HG03354 (cell line): Measurements from ENCODE around the gene GGCX.
"Not testable (repeated sequence)": the region's sequence is repeated elsewhere in the genome, so short reads cannot be mapped to it uniquely, and the experiment has no call there.

Source experiments
- ATAC-seq: cut with Tn5 transposase; IDR thresholded peaks from one replicate; pipeline ENCODE4 v1.9.1; 2021; ENCODE audit warnings: mild to moderate bottlenecking; ENCODE audit not compliant: unreplicated experiment, poor library complexity, severe bottlenecking

The GGCX gene

DNA sequence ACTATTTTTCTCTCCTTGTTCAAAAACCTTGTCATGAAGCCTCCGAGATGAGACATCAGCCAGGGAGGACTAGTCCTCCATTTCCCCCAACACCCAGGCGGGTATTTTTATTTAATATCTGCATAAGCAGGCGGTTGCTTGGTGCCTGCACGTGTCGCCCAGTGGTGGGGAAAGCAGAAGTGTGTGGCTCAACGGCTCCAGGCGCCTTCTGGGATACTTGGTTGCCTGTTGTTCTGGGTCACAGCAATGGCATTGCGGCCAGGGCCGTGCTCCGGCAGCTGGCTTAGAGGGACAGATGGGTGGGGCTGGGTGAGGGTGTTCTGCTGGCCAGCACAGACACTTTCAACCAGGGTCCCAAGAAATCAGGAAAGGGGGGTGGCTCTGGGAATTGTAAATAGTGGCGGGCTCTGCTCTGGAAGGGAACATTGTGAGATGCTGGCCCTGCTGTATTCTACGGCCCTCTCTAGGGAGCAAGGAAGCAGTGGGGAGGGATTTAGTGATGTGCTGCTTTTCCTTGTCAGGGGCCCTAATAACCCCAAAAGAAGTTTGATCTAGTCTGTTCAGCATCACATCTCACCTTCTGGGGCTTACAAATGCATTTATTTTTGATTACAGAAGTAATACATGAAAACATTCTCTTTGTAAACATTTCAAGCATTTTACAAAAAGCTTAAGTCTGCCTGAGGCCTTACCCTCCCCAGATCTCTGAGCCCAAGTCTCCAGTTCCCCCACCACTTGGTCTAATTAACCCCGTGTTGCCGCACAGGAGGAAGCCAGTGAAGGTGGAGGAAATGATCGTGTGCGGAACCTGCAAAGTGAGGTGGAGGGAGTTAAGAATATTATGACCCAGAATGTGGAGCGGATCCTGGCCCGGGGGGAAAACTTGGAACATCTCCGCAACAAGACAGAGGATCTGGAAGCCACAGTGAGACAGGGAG, 17.2 kb upstream of the GGCX start:
- peak; percentile 59 for ATAC-seq

DNA sequence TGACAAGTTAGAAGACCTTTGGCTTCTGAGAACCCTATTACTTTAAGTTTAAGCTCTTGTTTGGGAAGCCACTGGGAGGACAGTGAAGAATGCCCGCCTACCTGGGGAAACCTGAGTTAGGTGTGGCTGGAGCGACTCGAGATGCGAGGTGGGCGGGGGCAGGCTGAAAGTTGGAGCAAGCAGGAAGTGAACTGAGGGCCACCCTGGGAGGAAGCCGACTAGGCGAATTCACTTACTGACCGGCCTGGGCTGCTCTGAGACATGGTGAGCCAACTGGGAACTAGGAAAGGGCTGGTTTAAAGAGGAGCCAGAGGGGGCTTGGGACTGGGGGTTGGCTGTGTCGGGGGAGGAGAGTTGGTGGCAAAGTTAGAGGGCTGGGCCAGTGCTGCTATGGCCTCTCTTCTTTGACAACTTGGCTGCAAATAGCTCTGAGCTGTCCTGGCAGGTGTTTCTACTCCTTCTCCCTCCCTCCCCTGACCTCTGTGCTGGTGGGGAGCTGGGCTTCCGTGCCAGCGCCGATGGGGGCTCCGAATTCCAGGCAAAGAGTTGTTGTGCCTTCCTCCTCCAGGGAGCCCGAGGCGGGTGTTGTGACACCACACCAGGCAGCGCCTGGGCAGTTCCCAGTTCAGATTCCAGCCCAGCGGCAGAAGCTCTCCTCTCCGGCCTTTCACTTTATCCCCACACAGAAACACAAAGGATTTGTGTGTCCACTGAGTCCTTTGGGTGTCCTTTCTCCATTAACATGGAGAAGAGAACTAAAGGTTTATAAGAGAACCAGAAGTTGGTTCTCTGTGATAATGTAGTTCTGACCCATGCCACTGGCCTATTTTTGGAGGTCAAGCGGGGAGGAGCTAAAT, 16.3 kb upstream of the GGCX start, which contains the start of gene VAMP8:
Gene VAMP8 (plus strand): TSS at position 201 of the 857 bp plus-strand sequence. CDS start 61 bp downstream, at position 262.
- ATAC-seq = peak; percentile 65

DNA sequence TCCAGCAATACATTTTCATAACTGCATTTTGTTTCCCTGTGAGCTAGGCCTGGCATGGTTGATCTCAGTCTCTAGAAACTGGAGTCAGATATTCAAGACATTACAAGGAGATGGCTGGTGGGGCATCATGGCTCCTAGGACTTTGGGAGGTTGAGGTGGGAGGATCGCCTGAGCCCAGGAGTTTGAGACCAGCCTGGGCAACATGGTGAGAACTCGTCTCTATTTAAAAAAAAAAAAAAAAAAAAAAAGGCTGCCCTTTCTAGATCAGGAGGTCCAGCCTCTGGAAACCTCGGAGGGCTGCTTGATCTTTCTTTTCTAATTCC, 15.7 kb upstream of the GGCX start:
- ATAC-seq = no peak

DNA sequence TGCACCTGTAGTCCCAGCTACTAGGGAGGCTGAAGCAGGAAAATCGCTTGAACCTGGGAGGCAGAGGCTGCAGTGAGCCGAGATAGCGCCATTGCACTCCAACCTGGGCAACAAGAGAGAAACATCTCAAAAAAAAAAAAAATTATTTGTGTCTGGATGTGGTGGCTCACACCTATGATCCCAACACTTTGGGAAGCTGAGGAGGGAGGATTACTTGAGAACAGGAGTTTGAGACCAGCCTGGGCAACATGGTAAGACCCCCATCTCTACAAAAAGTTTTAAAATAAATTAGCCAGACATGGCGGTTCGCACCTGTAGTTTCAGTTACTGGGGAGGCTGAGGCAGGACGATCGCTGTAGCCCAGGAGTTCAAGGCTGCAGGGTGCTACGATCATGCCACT, 14.4 kb upstream of the GGCX start:
- ATAC-seq = no peak

DNA sequence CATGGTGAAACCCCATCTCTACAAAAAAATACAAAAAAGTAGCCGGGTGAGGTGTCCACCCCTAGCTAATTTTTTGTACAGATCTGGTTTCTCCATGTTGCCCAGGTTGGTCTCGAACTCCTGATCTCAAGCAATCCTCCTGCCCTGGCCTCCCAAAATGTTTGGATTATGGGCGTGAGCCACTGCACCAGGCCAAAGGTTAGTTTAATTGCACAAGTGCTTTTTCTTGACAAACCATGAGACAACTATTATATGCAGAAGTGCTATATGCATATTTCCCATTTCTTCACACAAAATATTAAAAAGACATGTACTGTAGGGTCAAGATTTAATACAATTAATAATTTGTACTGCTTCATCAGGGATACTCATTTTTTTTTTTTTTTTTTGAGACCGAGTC, 5.0 kb upstream of the GGCX start:
- ATAC-seq = no peak

DNA sequence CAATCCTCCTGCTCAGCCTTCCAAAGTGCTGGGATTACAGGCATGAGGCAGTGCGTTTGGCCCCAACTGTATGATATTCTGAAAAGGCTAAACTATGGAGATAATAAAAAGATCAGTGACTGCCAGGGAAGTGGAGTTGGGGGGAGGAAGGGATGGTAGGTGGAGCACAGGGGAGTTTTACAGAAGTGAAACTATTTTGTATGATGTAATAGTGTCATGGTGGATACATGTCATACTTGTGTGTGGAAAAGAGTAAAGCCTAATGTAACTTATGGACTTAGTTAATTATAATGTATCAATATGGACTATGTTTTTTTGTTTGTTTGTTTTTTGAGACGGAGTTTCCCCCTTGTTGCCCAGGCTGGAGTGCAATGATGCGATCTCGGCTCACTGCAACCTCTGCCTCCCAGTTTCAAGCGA, 2.9 kb upstream of the GGCX start:
- ATAC-seq = peak; percentile 35

DNA sequence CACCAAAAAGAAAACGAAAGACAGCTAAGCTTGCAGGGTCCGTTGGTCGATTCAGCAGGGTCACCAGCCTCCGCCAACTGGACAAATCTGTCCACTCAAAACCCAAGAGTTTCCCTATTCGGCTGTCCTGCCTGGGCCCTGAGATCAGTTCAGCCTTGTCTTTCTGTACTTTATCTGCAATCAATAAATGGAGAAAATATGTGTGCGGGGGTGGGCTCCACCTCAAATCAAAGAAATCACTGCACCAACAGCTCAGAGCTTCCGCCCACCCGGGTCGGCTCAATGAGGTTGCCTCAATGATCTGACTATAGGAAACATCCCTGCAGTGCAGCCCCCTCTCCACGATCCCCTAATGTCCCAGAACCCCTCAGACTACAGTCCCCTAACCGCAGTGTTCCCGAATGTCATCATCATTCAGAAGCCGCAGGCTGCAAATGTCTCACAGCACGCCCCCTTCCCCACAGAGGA, 447 bp downstream of the GGCX start:
- ATAC-seq = peak; percentile 13

DNA sequence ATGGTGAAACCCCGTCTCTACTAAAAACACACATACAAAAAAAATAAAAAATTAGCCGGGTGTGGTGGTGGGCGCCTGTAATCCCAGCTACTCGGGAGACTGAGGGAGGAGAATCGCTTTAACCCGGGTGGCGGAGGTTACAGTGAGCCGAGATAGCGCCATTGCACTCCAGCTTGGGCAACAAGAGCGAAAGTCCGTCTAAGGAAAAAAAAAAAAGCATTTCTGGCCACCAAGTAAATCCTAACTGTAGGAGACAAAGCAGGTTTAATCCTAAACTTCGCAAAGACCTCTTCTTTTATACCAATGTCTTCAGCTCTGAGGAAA, 928 bp downstream of the GGCX start:
- not testable (repeated sequence) for ATAC-seq

DNA sequence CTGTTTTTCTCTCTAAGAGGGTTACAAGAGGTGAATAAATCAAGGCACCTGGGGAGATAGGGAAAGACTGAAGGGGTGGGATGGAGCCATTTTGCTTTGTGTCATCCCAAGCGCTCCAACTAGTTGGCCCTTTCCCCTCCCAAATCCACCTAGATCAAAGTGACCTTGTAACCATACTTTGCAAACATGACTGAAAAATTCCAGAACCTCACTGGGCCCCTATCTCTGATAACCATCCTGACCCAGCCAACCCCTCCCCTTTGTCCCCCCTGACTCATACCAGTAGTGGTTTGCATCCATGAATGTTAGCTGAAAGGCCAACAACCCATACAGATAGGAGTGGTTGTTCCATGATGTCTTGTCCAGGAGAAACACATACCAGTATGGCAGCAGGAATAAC, 3.1 kb downstream of the GGCX start:
- no peak for ATAC-seq

DNA sequence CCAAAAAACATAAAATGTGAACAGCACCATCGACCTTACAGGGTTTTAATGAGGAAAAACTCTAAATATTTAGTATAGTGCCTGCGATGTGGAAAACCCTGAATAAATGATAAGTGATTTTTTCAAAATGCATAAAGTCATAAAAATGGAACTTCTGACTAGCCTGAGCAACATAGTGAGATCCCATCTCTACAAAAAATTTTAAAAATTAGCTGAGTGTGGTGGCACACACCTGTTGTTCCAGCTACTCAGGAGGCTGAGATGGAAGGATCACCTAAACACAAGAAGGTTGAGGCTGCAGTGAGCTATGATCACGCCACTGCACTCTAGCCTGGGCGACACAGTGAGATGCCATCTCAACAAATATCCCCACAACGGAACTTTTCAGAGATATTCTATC, 4.2 kb downstream of the GGCX start:
- no peak for ATAC-seq

DNA sequence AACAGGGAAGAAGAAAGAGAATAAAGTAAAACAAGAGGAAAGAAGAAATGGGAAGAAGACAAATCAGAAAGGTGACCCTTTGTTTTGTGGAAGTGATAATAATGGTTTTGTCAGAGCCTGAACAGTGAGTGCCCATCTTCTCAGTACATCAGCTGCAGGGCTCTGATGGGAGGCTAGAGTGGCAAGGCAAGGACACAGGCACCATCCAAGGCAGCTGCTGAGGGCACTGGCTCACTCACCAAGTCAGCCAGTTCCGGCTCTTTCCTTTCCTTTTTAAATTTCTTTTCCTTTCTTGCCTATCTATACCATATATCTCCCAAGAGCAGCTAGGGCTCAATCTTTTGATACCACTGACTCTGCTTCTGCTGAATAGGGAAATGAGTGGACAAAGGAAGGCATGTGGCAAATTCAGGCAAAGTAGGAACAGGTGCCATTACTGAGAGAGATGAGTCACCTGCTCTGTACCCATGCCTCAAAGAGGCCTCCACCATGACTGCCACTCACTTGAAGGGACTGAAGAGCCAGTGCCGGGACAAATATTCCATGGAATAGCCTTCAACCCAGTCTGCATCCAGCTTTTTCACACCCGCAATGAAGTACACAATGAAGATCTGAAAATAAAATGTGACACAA, 6.2 kb downstream of the GGCX start:
- ATAC-seq = no peak

DNA sequence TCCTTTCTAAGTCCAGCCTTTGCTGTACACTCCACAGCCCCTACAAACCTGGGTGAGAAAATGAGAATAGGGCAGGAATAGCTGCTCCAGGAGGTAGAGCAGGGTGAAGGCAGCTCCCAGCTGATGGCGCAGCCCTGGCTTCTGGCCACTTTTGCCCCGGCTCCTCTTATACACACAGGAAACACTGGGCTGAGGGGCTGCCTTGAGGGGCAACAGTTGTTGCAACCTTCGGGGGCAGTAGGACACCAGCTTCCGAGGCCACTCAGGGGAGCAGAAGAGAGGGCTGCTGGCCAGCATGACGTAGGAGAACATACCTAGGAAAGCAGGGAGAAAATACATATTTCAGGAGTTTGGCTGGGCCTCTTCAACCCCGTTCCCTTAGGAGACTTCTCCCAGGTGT, 8.1 kb downstream of the GGCX start:
- ATAC-seq = no peak

DNA sequence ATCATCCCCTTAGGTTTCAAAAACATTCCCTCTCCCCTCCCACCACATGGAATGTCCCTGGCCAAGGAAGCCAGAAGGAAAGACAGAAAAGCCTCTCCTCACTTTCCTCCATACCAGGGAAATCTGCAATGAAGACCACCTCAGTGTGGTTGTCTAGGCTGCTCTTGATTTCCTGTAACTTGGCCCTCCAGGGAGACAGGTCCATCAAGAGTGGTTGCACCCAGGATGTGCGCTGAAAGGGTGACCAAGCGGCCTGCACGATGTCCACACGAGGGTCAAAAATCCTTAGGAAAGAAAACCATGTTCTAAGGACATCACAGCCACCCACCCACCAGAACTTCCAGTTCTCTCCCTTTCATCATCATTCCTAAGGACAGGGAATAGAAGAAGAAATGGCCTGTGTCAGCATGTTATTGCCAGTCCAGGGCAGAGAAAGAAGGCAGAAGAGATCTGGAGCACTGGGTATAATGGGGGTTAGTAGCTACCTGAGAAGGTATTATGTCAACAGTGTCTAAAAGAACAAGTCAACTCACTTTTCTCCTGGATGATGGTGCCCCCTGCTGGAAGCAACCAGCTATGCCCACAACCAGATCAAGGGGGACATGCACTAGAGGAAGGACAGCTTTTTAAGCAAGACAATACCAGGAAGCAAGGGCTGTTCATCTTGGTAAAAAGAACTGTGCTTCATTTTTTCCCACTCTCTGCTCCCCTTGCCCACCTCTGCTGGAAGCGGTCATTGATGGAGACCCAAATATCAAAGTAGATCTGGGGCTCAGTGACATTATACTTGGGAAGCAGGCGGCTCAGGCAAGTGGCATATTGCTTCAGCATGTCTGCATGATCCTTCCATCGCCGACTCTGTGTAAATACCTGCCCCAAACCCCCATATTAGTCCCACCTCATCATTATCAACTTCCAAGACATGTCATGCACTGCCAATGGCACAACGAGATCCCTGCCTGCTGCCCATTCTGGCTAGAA, 9.3 kb downstream of the GGCX start:
- ATAC-seq = peak; percentile 75

DNA sequence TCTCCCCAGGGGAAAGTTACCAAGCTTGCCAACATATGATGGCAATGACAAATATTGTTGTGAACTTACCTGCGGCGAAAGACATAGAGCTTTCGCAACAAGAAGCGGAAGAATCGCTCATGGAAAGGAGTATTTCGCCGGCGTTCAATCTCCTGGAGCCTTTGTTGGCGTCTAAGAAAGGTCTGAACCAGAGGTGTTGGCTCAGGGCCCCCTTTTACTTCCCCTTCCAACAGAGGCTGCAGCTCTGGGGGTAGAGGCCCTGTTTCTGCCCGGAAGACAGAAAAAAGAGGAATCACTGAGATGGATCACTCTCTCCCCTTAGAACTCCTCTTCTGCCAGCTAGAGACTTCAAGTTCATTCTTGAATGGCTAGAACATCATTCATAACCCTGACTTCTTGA, 10.8 kb downstream of the GGCX start:
- no peak for ATAC-seq

DNA sequence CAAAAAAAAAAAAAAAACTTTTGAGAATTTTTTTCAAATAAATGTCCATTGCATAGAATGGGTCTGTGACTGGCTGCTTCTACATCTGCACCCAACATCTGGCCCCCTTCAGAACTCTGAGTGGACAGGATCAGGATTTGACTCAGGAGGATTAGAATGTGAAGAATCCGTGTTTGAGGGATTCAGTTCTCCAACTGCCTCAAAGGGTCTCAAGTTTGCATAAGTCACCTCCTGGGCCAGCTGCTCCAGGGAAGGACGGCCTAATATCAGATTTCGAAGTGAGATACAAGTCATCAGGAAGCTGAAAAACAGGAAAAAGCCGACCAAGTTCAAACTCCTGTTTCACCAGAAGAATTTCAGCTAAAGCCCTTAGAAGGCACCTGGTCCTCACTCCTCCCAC, 11.5 kb downstream of the GGCX start:
- no peak for ATAC-seq

DNA sequence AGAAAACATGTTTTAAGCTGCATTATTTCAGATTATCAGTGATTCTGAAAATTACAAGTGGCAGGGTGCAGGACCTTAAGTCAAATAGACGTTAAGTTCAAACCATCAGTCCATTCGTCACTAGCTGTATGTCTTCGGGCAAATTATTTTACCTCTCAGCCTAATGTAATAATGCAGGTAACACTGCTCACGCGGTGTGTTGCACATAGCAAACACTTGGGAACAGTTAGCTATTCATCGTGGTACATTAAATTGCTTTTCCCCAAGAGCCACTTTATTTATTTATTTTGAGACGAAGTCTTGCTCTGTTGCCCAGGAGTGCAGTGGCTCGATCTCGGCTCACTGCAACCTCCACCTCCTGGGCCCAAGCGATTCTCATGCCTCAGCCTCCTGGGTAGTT, 12.2 kb downstream of the GGCX start:
- no peak for ATAC-seq

DNA sequence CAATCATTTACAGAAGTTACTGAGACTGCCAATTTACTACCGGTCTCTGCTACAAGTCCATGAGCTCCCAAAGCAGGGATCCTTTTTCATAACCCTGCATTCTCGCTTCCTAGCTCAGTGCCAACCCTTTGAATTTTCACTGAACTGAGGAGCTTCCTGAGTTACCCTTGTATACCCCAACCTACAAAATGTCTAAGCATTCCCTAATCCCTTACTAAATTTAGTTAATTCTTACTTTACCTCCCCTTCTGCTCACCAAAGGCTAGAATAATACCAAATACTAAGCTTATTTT, 12.7 kb downstream of the GGCX start:
- ATAC-seq = no peak

DNA sequence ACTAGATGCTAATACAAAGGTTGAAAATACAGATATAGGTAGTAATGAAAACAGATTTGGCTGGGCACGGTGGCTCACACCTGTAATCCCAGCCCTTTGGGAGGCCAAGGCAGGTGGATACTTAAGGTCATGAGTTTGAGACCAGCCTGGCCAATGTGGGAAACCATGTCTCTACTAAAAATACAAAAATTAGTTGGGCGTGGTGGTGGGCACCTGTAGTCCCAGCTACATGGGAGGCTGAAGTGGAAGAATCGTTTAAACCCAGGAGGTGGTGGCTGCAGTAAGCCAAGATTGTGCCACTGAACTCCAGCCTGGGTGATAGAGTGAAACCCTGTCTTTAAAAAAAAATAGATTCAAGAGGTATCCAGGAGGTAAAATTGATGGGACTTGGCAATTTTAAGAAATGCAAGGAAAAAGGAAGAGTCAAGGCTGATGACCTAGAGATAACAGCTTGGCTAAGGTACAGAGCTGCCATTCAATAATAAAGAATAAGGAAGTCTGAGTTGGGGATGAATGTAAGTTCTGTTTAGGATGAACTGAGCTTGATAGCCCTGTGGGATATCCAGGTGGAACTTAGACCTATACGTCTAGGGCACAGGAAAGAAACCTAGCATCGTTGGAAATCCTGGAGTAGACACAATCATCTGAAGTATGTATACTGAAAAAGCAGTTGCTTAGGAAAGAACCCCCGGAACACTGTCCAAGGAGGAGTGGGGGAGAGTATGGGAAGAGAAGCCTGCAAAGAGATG, 13.3 kb downstream of the GGCX start:
- ATAC-seq = no peak
